GM18502 (cell line): ENCODE results near the gene NAA30.

Experiments used
- ATAC-seq: cut with Tn5 transposase; IDR thresholded peaks from one replicate; pipeline ENCODE4 v1.9.1; 2021; ENCODE audit warnings: mild to moderate bottlenecking; ENCODE audit not compliant: unreplicated experiment, poor library complexity

Gene NAA30

DNA sequence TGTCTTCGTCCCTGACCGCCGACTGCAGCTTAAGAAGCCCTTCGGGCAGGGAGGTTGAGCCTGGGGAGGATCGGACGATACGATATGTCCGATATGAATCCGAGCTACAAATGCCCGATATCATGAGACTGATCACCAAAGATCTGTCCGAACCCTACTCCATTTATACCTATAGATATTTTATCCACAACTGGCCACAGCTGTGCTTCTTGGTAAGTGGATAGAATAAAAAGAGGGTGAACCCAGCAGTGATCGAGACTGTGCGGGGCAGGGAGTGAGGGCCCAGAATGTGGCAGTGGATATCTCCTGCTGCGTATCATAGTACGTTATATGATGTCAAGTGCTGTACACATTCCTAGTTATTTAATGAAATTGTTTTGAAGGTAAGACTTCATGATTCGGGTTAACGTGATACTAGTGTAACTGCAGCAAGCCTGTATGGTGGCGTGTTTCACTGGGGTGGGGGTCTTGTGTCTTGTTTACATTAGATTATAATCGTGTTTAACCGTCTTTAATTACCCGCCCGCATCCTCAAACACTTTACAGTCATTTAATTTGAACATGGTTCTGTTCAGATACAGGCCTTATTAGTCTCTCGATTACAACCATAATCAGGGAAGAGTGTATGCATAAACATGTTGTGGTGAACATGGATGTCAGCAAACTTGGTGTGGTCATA lies 1.3 kb downstream of the NAA30 start:
- no peak for ATAC-seq

- ATAC-seq = no peak
Observed at GRCh38 chr14:57392830-57393229, 2.4 kb downstream of the NAA30 start.

- no peak for ATAC-seq
Observed at GRCh38 chr14:57400556-57401494, 10.4 kb downstream of the NAA30 start.

GRCh38 chr14:57401501-57401900 lies 11.1 kb downstream of the NAA30 start:
- ATAC-seq = no peak

- no peak for ATAC-seq
Observed at GRCh38 chr14:57402173-57402852, 11.9 kb downstream of the NAA30 start.

GRCh38 chr14:57403521-57403864 lies 13.1 kb downstream of the NAA30 start:
- no peak for ATAC-seq

- no peak for ATAC-seq
Observed at GRCh38 chr14:57405562-57405961, 15.2 kb downstream of the NAA30 start.

GRCh38 chr14:57408037-57408436 lies 17.7 kb downstream of the NAA30 start:
- no peak for ATAC-seq

GRCh38 chr14:57408634-57409033 lies 18.2 kb downstream of the NAA30 start:
- no peak for ATAC-seq

GRCh38 chr14:57412341-57412740 lies 22.0 kb downstream of the NAA30 start:
- no peak for ATAC-seq

DNA sequence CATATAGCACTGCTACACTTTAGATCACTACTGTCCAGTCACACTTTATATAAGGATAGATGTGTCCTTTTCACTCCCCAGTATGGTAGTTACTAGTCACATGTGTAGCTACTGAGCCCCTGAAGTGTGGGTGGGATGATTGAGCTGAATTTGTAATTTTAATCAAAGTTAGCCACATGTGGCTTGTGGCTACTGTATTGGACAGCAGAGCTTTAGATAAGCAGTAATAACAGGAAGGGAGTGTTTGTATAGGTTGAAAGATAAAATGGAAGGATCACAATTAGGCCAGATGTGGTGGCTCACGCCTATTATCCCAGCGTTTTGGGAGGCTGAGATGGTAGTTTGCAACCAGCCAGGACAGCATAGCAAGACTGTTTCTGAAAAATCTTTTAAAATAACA lies 23.5 kb downstream of the NAA30 start:
- no peak for ATAC-seq

GRCh38 chr14:57417228-57417627 lies 26.8 kb downstream of the NAA30 start:
- ATAC-seq = no peak

DNA sequence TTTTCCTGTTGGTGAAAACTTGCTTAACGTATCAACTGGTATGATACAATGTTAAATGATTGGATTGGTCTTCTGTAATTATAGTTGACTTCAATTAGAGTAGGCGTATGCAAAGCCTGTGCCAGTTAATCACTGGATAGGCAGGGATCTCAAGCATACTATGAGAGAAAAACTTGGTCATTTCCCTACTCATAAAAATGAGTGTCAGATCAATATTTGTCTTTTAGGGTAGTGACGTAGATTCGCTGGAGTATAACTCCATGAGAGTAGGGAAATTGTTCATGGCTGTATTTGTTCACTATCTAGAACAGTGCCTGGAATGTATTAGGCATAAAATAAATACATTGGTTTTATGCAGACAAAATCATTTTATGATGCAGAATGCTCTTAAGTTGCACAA lies 28.6 kb downstream of the NAA30 start:
- no peak for ATAC-seq

DNA sequence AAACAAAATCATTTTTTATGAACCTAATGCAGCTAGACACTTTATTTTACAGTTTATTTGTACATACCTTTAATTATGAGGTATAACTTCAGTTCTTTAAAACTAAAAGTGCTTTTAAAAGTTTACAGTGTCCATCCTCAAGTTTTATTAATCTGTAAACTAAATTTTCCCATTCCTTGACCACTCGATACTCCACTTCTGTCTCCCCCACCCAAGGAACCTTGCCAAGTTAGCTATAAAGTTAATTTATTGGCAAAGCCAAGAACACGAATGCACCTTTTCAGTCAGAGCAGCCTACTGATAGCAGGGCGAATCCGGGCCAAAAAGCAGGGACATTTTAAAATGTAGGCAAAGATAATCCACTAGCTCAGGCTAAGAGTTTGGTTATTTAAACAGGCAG lies 29.6 kb downstream of the NAA30 start:
- no peak for ATAC-seq

DNA sequence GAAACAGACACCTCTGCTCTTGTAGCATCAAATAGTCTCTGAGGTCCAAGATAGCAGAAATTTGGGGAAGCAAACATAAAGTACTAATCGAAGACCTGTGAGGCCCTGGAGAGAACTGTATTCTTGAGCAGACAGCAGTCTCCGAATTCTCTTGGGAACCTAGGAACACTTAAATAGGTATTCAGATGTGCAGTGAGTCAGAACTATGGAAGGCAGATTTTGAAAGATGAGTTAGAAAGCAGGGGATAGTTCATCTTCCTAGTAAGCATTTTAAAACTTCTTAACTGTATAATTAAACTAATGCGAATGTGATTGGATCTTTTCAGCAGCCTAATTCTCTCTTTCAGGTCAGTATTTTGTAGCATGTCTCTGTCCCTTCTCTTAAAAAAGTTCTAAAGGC lies 30.6 kb downstream of the NAA30 start:
- ATAC-seq = no peak

DNA sequence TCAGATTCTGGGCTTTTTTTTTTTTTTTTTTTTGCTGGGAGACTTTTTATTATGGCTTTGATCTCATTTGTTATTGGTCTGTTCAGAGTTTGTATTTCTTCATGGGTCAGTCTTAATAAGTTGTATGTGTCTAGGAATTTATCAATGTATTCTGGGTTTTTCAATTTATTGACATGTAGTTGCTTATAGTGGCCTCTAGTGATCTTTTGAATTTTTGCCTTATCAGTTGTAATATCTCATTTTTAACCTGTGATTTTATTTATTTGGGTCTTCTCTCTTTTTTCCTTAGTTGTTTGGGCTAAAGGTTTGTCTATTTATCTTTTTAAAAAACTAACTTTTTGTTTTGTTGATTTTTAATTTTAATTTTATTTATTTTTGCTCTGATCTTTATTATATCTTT lies 45.5 kb downstream of the NAA30 start:
- ATAC-seq = no peak

DNA sequence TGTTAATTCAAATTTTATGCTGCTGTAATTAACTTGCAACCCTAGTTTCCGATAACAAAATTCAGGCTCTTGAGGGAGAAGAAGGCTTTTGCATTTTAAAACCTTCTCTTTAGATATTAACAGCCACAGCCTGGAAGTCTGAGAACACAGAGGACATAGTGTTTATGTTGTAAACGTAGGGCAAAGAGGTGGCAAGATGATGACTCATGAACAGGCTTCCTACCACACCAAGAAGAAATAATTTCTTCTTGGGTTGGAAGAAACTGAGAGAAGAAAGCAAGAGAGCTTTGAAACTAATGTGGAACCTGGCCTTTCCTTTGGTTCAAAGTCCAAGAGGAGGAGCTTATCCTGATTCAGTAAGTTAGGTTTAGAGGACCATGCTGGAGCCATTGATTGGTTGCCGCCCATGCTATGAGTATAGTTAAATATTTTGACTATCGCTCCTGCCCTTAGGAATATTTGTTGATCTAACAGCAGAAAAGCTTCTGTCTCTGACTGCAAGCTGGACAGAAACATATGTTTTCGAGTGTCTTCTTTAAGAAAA lies 71.5 kb downstream of the NAA30 start:
- ATAC-seq = no peak

GRCh38 chr14:57462551-57462950 lies 72.2 kb downstream of the NAA30 start:
- ATAC-seq = no peak

GRCh38 chr14:57464008-57464730 lies 73.8 kb downstream of the NAA30 start:
- ATAC-seq = peak; percentile 79
